Measurements from ENCODE around the gene DCHS1. TPM values are rescaled to one million over a fixed set of nuclear protein-coding genes. Genes with fewer than 3 reads are reported as not detected.

DCHS1 gene
- total and polyA plus RNA-seq, 10 of the 15 experiments (the other 5 are each of a cell fraction or from before 2014, with no cell fraction given) = 0.02 to 0.64 (median 0.18) TPM; not detected in 1

- FAIRE-seq (no peak), ATAC-seq (no peak), DNase-seq (ENCODE audit: low read depth, low spot score) (no peak)
- ChIA-PET SMC1A (ENCODE audit: uncharacterized antibody, unreplicated experiment) (interaction anchor here (0.7 to 1.6 kb wide), 4 partner anchors 10 to 132 kb away, joined by 3 read pairs; no protein-coding TSS in a partner anchor), CTCF (interaction anchor here (0.6 kb wide), 1 partner anchor 108 kb away, joined by 3 read pairs; no protein-coding TSS in a partner anchor), RAD21 (ENCODE audit: unreplicated experiment) (interaction anchor here (0.9 kb wide), 1 partner anchor 29 kb away, joined by 3 read pairs; the partner anchor contains the start of gene TAF10), POLR2A (no interaction called here)
- H2AFZ ChIP-seq (ENCODE audit: control insufficient read depth, low read depth, low read length) = no peak overlapping the region
- no peaks in the 10 kb centered on the region for H3K9me3 ChIP-seq (replicated peaks; ENCODE audit: control insufficient read depth, insufficient read depth, low read length)
- H3K79me2 ChIP-seq (ENCODE audit: control insufficient read depth, insufficient read depth, low read length) = no peaks in the 10 kb centered on the region
- intact Hi-C loops (cut with micrococcal nuclease; ENCODE audit: unreplicated experiment) (no loop called here), in situ Hi-C loops (cut with MboI) (no loop called here)
- no peak for TF ChIP-seq RELB (IDR thresholded peaks at IDR 0.05; ENCODE audit: low read depth)
- TF ChIP-seq PML (IDR thresholded peaks at IDR 0.05; ENCODE audit: low read length) = no peak
- TF ChIP-seq SMC3 (IDR thresholded peaks at IDR 0.05; ENCODE audit: borderline replicate concordance, low read length) = no peak
- no peak for TF ChIP-seq POU2F2 (IDR thresholded peaks at IDR 0.05; ENCODE audit: borderline replicate concordance, low read depth, low read length)
- no peak for TF ChIP-seq SIN3A (IDR thresholded peaks at IDR 0.05; ENCODE audit: low read depth, low read length)
- no peak for TF ChIP-seq CREB1 (IDR thresholded peaks at IDR 0.05; ENCODE audit: low read depth)
- no peak for TF ChIP-seq ATF7 (IDR thresholded peaks at IDR 0.05; ENCODE audit: low read depth)
- no peak for TF ChIP-seq IRF3 (IDR thresholded peaks at IDR 0.05)
- no peak for TF ChIP-seq ZNF217 (IDR thresholded peaks at IDR 0.05)
- no peak for TF ChIP-seq RBBP5 (conservative IDR thresholded peaks at IDR 0.05)
- no peak for TF ChIP-seq BMI1 (IDR thresholded peaks at IDR 0.05; ENCODE audit: borderline replicate concordance)
- no TSS peak for BruUV-seq (replicated peaks)
- no peaks in the 10 kb centered on the region for H4K20me1 ChIP-seq (ENCODE audit: control insufficient read depth, insufficient read depth)
- H3K4me2 ChIP-seq (ENCODE audit: control insufficient read depth, insufficient read depth) = no peak overlapping the region
- H3K4me1 ChIP-seq (ENCODE audit: control insufficient read depth, insufficient read depth, low read length) = peaks cover 7% of the 10 kb centered on the region
- whole genome bisulfite sequencing (ENCODE audit: insufficient coverage, insufficient replicate concordance, low lambda C conversion rate, missing lambda C conversion rate) = 74% methylated on average over 26 of the region's 26 CpGs
- H3K36me3 ChIP-seq (ENCODE audit: control insufficient read depth in 2 of 2, insufficient read depth in 2 of 2, low read length in 1 of 2) = no peaks in the 10 kb centered on the region
- no peak overlapping the region for H3K27ac ChIP-seq (ENCODE audit: control insufficient read depth, insufficient read depth)
- H3K4me3 ChIP-seq = no peak overlapping the region
- H3K27me3 ChIP-seq (replicated peaks in 1 of 2; ENCODE audit: control insufficient read depth in 2 of 2, insufficient read depth in 2 of 2, low read length in 1 of 2) = no peaks in the 10 kb centered on the region
- no peak overlapping the region for H3K9ac ChIP-seq (ENCODE audit: control insufficient read depth, insufficient read depth, low read length)
Measured at GRCh38 chr11:6640985-6641701, 14.5 kb downstream of the DCHS1 start.

All from GM12878 (cell line).